Spleen (tissue), 7 donors: ENCODE measurements around the gene MAP3K8.

Experiments used
- CTCF ChIP-seq, 11 experiments: fragments of 200-600 bp in 7 of 11; fragments of 450-650 bp in 4 of 11; sonication (generic) in 4 of 11; IDR thresholded peaks in 8 of 11; conservative IDR thresholded peaks in 3 of 11; 1 replicate in 7 of 11; 2 replicates in 4 of 11; pipeline versions ENCODE4 v1.4.0 to v1.8.0; 2016 to 2021; ENCODE audit warnings: antibody characterized with exemption in 11 of 11, inconsistent platforms in 4 of 11, mild to moderate bottlenecking in 1 of 11
- POLR2A ChIP-seq, 3 donors: fragments of 450-650 bp; IDR thresholded peaks; one replicate each; pipeline ENCODE4 v1.5.1; 2017; ENCODE audit warnings: antibody characterized with exemption in 3 of 3, mild to moderate bottlenecking in 1 of 3
- POLR2AphosphoS5 ChIP-seq, 3 donors: sonication (generic); formaldehyde crosslinking; IDR thresholded peaks; one replicate each; pipeline ENCODE4 v1.5.1; 2017; ENCODE audit warnings: antibody characterized with exemption in 3 of 3
- donor health status: DM: no; HTN: no; CAD: no; lungs with moderate emphysema.
- donor health status: DM: no; HTN: no; CAD: no.
- donor health status: DM: no; HTN: no; CAD: no.

- TF ChIP-seq CTCF (IDR thresholded peaks at IDR 0.05 in 8 of 11, conservative IDR thresholded peaks at IDR 0.05 in 3 of 11), result no peak
- no peak for TF ChIP-seq POLR2A (IDR thresholded peaks at IDR 0.05)
- peak in 2 of 3 donors; percentile 13 to 43 for TF ChIP-seq POLR2AphosphoS5 (IDR thresholded peaks at IDR 0.05)
Measured at GRCh38 chr10:30431435-30431911, 2.5 kb upstream of the MAP3K8 start.
